GM19467 (cell line): Measurements from ENCODE around the gene FAS.

Experiments used
- ATAC-seq: cut with Tn5 transposase; IDR thresholded peaks from one replicate; pipeline ENCODE4 v1.9.1; 2021; ENCODE audit warnings: mild to moderate bottlenecking, moderate library complexity; ENCODE audit not compliant: unreplicated experiment

FAS gene

GRCh38 chr10:89032141-89032891, 41.7 kb downstream of the FAS start:
- no peak for ATAC-seq

GRCh38 chr10:89035461-89035860, 44.9 kb downstream of the FAS start:
- ATAC-seq, result no peak

- no peak for ATAC-seq
Measured at GRCh38 chr10:89037096-89037495, 46.5 kb downstream of the FAS start.

- ATAC-seq, result no peak
Measured at GRCh38 chr10:89042562-89042961, 52.0 kb downstream of the FAS start.

- ATAC-seq, result no peak
Measured at GRCh38 chr10:89043052-89043451, 52.5 kb downstream of the FAS start.

- no peak for ATAC-seq
Measured at GRCh38 chr10:89047397-89047796, 56.8 kb downstream of the FAS start.

GRCh38 chr10:89051593-89051992, 61.0 kb downstream of the FAS start:
- ATAC-seq, result no peak

GRCh38 chr10:89053555-89053954, 63.0 kb downstream of the FAS start:
- ATAC-seq, result no peak

- ATAC-seq, result no peak
Measured at GRCh38 chr10:89055159-89055558, 64.6 kb downstream of the FAS start.

GRCh38 chr10:89062861-89063260, 72.3 kb downstream of the FAS start:
- no peak for ATAC-seq

GRCh38 chr10:89063465-89063864, 72.9 kb downstream of the FAS start:
- ATAC-seq, result no peak

GRCh38 chr10:89064748-89065147, 74.2 kb downstream of the FAS start:
- no peak for ATAC-seq
